ENCODE measurements around the gene CPNE1. TPM values are rescaled to one million over a fixed set of nuclear protein-coding genes. Genes with fewer than 3 reads are reported as not detected.

CPNE1 gene
- total and polyA plus RNA-seq, 10 of the 15 experiments (the other 5 are each of a cell fraction or from before 2014, with no cell fraction given), result 84.9 to 209 (median 146) TPM

DNA sequence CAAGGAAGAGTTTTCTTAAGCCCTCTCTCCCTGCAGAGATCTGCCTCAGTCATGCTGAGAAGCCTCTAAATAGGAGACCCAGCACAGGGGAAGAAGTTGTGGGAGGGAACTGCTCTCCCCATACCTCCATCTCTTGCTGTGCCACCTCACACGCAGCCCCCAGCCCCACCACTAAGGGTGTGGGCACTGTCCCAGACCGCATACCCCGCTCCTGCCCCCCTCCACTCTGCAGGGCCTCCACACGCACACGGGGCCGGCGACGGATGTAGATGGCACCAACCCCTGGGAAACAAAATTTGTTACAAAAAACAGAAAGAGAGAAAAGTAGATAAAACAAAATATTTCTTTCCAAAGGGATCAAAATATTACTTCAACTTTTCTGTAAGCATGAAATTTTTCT is 10.2 kb upstream of the CPNE1 start:
- ChIA-PET POLR2A (interaction anchor here (1.1 kb wide), 1 partner anchor 9 kb away, joined by 4 read pairs; no protein-coding TSS in a partner anchor), SMC1A (ENCODE audit: uncharacterized antibody, unreplicated experiment) (interaction anchor here (0.8 kb wide), 1 partner anchor 27 kb away, joined by 3 read pairs; no protein-coding TSS in a partner anchor), CTCF (no interaction called here), RAD21 (ENCODE audit: unreplicated experiment) (no interaction called here)
- DNase-seq (ENCODE audit: low read depth, low spot score), result no peak
- no peak overlapping the region for H3K9ac ChIP-seq (ENCODE audit: control insufficient read depth, insufficient read depth, low read length)
- H3K27me3 ChIP-seq (replicated peaks in 1 of 2; ENCODE audit: control insufficient read depth in 2 of 2, insufficient read depth in 2 of 2, low read length in 1 of 2), result no peaks in the 10 kb centered on the region
- no peak for ATAC-seq
- in situ Hi-C loops (cut with MboI), result no loop called here
- H4K20me1 ChIP-seq (ENCODE audit: control insufficient read depth, insufficient read depth), result no peaks in the 10 kb centered on the region
- H3K4me2 ChIP-seq (ENCODE audit: control insufficient read depth, insufficient read depth), result no peak overlapping the region
- no peaks in the 10 kb centered on the region for H3K9me3 ChIP-seq (replicated peaks; ENCODE audit: control insufficient read depth, insufficient read depth, low read length)
- 88% methylated on average over 8 of the region's 8 CpGs for WGBS (ENCODE audit: insufficient coverage, insufficient replicate concordance, low lambda C conversion rate, missing lambda C conversion rate)
- no peak overlapping the region for H3K27ac ChIP-seq (ENCODE audit: control insufficient read depth, insufficient read depth)
- no peak for FAIRE-seq
- H3K79me2 ChIP-seq (ENCODE audit: control insufficient read depth, insufficient read depth, low read length), result no peaks in the 10 kb centered on the region
- H2AFZ ChIP-seq (ENCODE audit: control insufficient read depth, low read depth, low read length), result no peak overlapping the region
- H3K4me1 ChIP-seq (ENCODE audit: control insufficient read depth, insufficient read depth, low read length), result no peaks in the 10 kb centered on the region
- intact Hi-C loops (cut with micrococcal nuclease; ENCODE audit: unreplicated experiment), result no loop called here
- H3K36me3 ChIP-seq (ENCODE audit: control insufficient read depth in 2 of 2, insufficient read depth in 2 of 2, low read length in 1 of 2), result peaks cover 0 to 6% of the 10 kb centered on the region in 2 experiments; a peak in 2 of 4 replicates
- no peak overlapping the region for H3K4me3 ChIP-seq
- BruUV-seq (replicated peaks), result no TSS peak
- no peak for TF ChIP-seq ZSCAN29 (IDR thresholded peaks at IDR 0.05)
- no peak for TF ChIP-seq NR2C2 (IDR thresholded peaks at IDR 0.05; ENCODE audit: borderline replicate concordance, control insufficient read depth, insufficient read length, low read depth)
- no peak for TF ChIP-seq NBN (IDR thresholded peaks at IDR 0.05)
- no peak for TF ChIP-seq CEBPZ (IDR thresholded peaks at IDR 0.05; ENCODE audit: low read depth, low read length)
- TF ChIP-seq ZNF687 (IDR thresholded peaks at IDR 0.05), result no peak
- TF ChIP-seq POLR2AphosphoS5 (IDR thresholded peaks at IDR 0.05; ENCODE audit: low read length), result no peak
- TF ChIP-seq, protein P1, sequence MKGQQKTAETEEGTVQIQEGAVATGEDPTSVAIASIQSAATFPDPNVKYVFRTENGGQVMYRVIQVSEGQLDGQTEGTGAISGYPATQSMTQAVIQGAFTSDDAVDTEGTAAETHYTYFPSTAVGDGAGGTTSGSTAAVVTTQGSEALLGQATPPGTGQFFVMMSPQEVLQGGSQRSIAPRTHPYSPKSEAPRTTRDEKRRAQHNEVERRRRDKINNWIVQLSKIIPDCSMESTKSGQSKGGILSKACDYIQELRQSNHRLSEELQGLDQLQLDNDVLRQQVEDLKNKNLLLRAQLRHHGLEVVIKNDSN (IDR thresholded peaks at IDR 0.05; ENCODE audit: borderline replicate concordance, extremely low read length, insufficient read depth, low read depth, low read length), result no peak
- TF ChIP-seq ELK1 (IDR thresholded peaks at IDR 0.05; ENCODE audit: low read depth, low read length), result no peak
- no peak for TF ChIP-seq ESRRA (IDR thresholded peaks at IDR 0.05; ENCODE audit: low read length)
- TF ChIP-seq RAD51 (IDR thresholded peaks at IDR 0.05), result no peak
- no peak for TF ChIP-seq MXI1 (IDR thresholded peaks at IDR 0.05; ENCODE audit: low read depth, low read length)
- TF ChIP-seq POLR2A (IDR thresholded peaks at IDR 0.05; ENCODE audit: low read depth, low read length), result no peak
- TF ChIP-seq RB1 (IDR thresholded peaks at IDR 0.05; ENCODE audit: borderline replicate concordance), result no peak
- TF ChIP-seq EZH2 (IDR thresholded peaks at IDR 0.05; ENCODE audit: borderline replicate concordance, control insufficient read depth, low read depth, low read length), result no peak
- TF ChIP-seq TARDBP (IDR thresholded peaks at IDR 0.05; ENCODE audit: borderline replicate concordance), result no peak
- TF ChIP-seq POU2F2 (IDR thresholded peaks at IDR 0.05; ENCODE audit: borderline replicate concordance, low read depth, low read length), result no peak

Data from GM12878 (cell line).